GM19023 (cell line): ENCODE measurements around the gene STAT3.
"Not testable (repeated sequence)": the region's sequence is repeated elsewhere in the genome, so short reads cannot be mapped to it uniquely, and the experiment has no call there.

ENCODE experiments used
- ATAC-seq: cut with Tn5 transposase; IDR thresholded peaks from one replicate; pipeline ENCODE4 v1.9.1; 2021; ENCODE audit warnings: mild to moderate bottlenecking, moderate library complexity; ENCODE audit not compliant: unreplicated experiment

The STAT3 gene

DNA sequence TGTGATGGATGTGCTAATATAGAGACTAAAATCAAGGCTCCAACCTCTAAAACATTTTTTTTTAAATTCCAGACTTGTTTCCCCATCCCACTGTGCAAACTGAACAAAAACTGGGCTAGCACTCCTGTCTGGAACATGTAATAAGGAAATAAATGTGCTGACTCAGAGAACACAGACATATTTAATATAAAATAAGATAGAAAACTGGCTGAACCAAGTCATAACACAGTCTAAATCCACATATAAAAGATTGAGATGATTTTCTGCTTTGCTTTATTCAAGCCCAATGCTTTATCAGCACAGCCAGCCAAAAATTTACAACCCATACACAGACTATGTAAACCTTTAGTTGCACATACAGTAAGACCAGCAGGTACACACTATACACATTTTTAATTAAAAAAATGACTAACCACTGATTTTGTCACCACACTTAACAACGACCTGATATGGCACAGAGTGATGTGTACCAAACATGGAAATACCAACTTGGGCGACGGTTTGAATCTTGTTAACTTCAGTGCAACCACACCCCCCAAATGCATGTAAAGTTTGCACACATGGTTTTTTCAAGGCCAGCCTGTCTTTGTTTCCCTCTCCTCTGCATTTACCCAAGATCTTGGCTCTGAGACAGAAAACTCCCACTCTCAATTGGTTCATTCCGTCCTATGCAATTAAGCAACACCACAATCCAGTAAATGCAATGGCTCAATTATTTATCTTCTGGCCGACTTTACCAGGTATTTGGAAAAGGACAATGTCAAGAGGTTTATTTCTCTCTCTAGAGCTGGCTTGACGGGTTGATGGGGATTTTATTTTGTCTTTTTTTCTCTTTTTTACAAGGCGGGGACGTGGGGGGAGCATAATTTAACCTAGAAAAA lies 1.2 kb downstream of the STAT3 start:
- ATAC-seq = no peak

DNA sequence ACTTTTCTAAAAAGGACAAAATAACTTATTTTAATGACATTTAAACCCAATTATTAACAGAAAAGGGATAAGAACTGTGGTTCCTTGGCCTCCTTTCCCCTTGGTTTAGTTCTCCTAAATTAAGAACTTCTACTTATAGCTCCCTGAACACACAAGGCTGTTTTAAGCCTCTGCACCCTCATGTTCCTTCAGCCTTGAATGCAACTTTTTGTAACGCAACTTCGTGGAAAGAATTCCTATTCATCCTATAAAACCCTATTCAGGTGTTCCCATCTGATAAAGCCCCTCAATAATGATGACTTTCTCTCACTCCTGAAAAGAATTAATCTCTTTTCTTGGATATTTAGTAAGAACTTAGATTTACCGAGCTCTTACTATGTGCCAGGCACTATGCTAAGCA lies 6.3 kb downstream of the STAT3 start:
- ATAC-seq = no peak

DNA sequence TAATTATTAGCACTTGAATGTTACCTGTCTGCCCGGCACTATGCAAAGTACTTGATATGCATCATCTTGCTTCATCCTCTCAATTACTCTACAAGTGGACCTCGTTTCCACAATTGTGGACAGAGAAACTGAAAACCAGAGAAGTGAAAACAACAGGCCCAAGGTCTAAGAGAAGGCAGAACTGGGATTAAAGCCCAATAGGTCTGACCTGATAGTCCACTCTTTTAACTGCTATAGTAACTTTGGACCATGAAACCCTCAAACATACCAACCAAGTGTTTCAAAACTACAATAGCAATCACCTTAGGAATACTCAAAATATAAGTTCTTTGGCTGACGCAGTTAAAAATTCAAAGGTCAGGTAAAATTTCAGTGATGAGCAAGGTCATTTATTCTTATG lies 7.3 kb downstream of the STAT3 start:
- no peak for ATAC-seq

DNA sequence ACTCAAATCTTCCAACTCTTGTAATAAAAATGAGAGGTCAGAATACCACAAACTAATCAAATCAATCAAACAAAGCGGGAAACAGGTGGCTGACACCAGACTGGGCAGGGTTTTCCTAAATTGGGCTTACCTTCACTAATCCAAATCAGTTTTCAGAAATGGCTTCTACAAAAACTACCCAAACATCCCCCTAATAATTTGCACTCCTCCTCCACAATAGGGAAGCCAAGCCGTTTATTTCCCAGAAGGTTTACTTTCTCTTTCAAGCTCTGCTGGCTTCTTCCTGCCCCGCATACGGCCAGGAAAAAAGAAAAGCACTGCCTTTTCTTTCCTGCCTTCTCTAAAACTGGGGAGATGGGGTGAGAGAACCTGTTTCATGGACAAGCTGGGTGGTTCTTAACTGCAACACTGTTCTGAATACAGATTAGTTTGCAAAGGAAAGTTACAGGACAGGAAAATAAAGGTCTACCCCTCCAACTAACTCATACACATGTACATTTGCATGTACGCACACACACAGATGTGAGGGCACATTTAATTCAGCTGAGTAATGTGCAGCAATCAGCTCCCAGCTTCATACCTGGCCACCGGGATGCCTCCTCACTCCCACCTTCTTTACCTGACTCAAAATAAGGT lies 9.2 kb downstream of the STAT3 start:
- ATAC-seq = no peak

DNA sequence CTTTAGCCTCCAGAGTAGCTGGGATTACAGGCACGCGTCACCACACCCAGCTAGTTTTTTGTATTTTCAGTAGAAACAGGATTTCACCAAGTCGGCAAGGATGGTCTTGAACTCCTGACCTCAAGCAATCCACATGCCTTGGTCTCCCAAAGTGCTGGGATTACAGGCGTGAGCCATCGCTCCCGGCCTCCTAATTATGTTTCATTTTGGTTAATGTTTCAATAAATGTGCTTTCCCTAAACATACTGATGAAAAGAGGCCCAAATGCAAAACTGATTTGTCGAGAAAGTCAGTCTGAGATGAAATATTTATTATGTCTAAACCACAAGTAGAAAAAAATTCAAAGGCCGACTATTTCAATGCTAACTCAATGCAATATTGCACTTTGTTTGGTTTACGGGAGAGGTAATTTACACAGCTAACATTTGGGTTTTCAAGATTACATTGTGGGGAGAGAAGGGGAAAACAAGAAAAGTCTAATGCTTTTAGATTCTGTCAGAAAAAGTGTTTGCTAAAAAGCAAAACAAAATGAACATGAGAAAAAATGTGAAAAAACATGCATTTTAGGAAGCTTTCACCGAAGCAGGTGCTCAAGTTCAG lies 9.8 kb downstream of the STAT3 start:
- no peak for ATAC-seq

DNA sequence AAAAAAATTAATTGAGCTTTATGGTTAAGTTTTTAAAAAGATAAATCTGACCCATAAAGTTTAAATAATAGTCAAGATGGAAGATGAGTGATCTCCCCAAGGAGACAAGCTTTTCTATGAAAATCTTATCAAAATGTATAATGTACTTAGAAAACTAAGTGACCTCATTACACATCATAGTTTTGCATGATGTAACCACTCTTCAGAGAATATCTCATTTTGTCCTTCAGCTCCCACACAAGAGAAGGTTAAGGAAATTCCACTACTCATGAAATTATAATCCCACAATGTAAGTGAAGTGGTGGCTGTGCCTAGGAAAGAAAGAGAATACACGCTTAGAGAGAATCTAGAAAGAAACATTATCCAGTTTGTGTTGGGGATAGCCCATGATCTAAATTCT lies 14.3 kb downstream of the STAT3 start:
- ATAC-seq = no peak

DNA sequence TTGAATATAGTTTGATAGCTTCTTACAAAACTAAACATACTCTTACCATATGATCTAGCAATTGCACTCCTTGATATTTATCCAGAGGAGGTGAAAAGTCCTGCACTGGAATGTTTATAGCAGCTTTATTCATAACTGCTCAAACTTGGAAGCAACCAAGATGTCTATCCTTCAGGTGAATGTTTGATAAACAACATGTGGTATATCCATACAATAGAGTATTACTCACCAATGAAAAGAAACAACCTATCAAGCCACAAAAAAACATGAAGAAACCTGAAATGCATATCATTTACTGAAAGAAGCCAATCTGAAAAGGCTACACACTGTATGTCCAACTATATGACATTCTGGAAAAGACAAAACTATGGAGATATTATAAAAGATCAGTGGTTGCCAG lies 16.1 kb downstream of the STAT3 start:
- ATAC-seq = no peak

DNA sequence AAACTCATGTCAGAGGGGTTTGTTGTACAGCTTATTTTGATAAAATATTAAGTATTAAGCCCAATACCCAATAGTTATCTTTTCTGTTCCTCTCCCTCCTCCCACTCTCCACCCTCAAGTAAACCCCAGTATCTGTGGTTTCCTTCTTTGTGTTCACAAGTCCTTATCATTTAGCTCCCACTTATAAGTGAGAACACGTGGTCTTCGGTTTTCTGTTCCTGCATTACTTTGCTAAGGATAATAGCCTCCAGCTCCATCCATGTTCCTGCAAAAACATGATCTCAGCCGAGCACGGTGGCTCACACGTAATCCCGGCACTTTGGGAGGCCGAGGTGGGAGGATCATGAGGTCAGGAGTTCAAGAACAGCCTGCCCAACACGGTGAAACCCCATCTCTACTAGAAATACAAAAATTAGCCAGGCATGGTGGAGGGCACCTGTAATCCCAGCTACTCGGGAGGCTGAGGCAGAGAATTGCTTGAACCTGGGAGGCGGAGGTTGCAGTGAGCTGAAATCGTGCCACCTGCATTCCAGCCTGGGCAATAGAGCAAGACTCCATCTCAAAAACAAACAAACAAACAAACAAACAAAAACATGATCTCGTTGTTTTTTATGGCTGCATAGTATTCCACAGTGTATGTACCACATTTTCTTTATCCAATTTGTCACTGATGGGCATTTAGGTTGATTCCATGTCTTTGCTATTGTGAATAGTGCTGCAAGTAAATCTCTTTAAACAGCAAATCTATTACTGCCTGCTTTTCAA lies 19.3 kb downstream of the STAT3 start:
- ATAC-seq = not testable (repeated sequence)

DNA sequence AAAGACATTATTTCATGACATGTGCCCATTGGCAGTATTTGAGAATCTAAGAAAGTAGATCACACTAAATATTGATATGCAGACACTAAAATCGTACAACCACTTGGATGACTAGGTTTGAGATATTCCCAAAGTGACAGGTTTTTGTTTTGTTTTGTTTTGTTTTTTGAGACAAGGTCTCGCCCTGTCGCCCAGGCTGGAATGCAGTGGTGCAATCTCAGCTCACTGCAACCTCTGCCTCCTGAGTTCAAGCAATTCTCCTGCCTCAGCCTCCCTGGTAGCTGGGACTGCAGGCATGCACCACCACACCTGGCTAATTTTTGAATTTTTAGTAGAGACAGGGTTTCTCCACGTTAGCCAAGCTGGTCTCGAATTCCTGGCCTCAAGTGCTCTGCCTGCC lies 19.9 kb downstream of the STAT3 start:
- not testable (repeated sequence) for ATAC-seq

DNA sequence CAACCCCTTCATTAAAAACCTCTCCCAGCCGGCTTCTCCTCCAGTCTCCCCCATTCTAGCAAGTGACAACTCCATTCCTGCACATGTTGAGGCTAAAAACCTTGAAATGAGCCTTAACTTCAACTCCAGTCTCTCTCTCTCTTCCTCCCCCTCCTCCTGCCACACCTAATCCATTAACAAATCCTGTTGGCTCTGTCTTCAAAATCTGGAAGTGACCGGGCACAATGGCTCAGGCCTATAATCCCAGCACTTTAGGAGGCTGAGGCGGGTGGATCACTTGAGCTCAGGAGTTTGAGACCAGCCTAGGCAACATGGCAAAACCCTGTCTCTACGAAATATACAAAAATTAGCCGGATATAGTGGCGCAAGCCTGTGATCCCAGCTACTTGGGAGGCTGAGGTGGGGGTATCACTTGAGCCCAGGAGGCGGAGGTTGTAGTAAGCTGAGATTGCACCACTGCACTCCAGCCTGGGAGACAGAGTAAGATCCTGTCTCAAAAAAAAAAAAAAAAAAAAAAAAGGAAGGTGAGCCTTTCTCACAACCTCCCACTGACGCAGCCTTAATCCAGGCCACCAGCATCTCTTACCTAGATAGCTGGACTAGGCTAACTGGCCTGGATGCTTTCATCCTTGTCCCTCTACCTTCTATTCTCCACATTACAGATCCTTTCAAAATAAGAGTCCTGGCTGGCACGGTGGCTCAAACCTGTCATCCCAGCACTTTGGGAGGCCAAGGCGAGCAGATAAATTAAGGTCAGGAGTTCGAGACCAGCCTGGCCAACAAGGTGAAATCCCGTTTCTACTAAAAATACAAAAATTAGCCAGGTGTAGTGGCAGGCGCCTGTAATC lies 21.8 kb downstream of the STAT3 start:
- not testable (repeated sequence) for ATAC-seq

GRCh38 chr17:42365136-42365535 lies 23.1 kb downstream of the STAT3 start:
- no peak for ATAC-seq

- no peak for ATAC-seq
Measured at GRCh38 chr17:42363767-42364585, 24.3 kb downstream of the STAT3 start.

DNA sequence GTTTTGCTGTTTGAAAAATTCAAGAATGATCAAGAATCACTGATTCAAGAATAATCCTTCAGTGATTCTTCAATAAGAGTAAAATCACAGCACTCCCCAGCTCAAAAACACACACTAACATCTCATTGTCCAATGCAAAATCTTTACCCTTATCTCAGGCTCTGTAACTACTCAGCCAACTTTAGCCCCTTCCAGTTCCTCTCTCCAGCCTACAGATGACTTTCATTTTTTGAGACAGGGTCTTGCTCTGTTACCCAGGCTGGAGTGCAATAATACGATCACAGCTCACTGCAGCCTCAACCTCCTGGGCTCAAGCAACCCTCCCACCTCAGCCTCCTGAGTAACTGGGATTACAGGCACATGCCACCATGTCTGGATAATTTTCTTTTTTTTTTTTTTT lies 25.0 kb downstream of the STAT3 start:
- no peak for ATAC-seq

DNA sequence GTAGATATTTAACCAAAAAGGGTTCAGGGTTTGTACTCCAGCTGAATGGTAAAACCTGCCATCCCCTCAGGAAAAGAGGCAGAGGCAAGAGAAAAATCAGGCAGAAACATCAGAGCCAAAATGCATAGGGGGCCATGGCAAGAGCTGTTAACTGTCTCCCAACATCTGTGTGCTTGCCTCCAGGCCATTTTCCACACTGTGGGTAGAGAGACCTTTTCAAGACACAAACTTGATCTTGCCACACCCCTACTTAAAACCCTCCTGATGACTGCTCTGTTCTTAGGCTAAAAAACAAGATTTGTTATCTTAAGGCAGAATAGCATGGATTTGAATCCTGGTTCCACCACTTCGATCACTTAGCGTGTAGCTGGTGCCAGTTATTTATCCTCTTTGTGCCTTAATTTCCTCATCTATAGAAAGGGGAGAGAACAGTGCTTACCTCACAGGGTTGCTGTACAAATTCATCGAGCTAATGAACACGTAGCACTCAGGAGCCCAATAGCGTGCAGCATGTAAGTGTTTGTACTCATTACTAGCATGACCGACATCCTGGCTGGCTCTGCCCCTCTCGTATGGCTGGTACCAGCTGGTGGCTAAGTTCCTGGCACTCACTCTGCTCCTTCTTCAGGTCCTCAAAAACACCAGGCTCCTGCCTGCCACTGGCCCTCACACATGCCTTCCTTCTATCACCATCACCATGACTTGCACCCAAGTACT lies 25.8 kb downstream of the STAT3 start:
- ATAC-seq = no peak

DNA sequence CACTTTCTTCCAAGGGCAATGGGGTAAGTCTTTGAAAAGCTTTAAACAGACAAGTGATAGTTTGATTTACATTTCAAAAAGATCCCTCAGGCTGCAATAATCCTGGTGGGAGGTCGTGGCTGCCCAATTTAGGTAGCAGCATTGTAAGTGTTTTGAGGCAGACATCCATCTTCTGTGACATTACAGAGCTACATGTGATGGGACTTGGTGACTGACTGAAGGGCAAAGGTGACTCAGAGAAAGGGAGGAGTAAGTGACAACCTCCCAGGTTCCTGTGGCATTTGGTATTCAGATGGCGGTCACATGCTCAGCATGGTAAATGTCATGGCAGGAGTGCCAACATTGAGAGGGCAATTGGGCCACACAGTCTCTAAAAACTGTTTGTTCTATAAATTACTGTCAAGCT lies 26.5 kb downstream of the STAT3 start:
- no peak for ATAC-seq

DNA sequence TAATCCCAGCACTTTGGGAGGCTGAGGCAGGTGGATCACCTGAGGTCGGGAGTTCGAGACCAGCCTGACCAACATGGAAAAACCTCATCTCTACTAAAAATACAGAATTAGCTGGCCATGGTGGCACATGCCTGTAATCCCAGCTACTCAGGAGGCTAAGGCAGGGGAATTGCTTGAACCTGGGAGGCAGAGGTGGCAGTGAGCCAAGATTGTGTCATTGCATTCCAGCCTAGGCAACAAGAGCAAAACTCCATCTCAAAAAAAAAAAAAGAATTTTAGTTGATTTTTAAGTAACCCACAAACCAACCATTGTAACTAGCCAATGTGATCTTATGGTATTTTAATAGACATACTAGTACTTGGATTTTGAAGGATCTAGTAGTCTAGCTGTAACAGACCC lies 27.9 kb downstream of the STAT3 start:
- ATAC-seq = not testable (repeated sequence)

DNA sequence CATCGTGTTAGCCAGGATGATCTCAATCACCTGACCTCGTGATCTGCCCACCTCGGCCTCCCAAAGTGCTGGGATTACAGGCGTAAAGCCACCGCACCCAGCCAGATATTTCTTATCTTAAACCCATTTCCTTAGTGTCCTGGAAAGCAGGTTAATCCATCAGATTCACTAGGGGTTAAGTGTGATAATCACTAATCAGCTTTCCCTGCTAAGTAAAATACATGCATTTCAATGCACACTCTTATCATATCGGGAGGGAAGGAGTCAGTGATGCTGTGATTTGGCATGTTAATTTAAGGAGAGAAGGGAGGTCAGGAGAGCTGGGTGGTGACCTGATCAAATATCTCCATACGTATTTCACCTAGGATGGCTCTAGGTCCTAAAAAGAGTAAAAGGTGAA lies 29.1 kb downstream of the STAT3 start:
- no peak for ATAC-seq

DNA sequence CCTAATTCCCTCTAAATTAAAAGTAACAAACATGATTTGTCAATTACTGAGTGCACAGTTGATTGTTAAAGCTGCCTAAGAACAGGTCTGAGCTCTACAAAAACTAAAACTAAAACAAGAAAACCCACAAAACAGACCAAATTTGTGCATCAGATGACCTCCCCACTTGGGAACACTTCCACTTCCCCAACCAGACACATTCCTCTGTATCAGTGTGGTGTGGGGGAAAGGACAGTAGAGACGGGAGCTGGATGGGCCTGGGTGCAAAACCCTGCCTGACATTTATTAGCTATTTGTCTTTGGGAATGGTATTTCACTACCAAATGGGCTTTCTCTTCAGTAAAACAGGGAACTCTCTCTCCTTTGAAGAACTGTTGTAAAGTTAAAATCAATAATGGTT lies 29.8 kb downstream of the STAT3 start:
- ATAC-seq = no peak
